ENCODE measurements around the gene PDZRN3.

Gene PDZRN3

GRCh38 chr3:73401616-73402279, 223.0 kb downstream of the PDZRN3 start:
- H3K27ac ChIP-seq = no peak overlapping the region
- no peak for TF ChIP-seq CTCF (conservative IDR thresholded peaks at IDR 0.05)

- no peak for TF ChIP-seq CTCF (conservative IDR thresholded peaks at IDR 0.05)
- no peak overlapping the region for H3K27ac ChIP-seq
Observed at GRCh38 chr3:73401059-73401458, 223.7 kb downstream of the PDZRN3 start.

- no peak overlapping the region for H3K27ac ChIP-seq
- TF ChIP-seq CTCF (conservative IDR thresholded peaks at IDR 0.05) = no peak
Observed at GRCh38 chr3:73399666-73400253, 225.0 kb downstream of the PDZRN3 start.

- H3K27ac ChIP-seq = no peak overlapping the region
- TF ChIP-seq CTCF (conservative IDR thresholded peaks at IDR 0.05) = no peak
Observed at GRCh38 chr3:73399106-73399505, 225.6 kb downstream of the PDZRN3 start.

GRCh38 chr3:73398084-73398483, 226.7 kb downstream of the PDZRN3 start:
- H3K27ac ChIP-seq = no peak overlapping the region
- no peak for TF ChIP-seq CTCF (conservative IDR thresholded peaks at IDR 0.05)

GRCh38 chr3:73394240-73394639, 230.5 kb downstream of the PDZRN3 start:
- no peak for TF ChIP-seq CTCF (conservative IDR thresholded peaks at IDR 0.05)
- H3K27ac ChIP-seq = no peak overlapping the region

- no peak overlapping the region for H3K27ac ChIP-seq
- no peak for TF ChIP-seq CTCF (conservative IDR thresholded peaks at IDR 0.05)
Observed at GRCh38 chr3:73393005-73393404, 231.7 kb downstream of the PDZRN3 start.

All from VCaP (cell line).